ENCODE results near the gene ZBED5. TPM values are rescaled to one million over a fixed set of nuclear protein-coding genes. Genes with fewer than 3 reads are reported as not detected.
"Not testable (repeated sequence)": the region's sequence is repeated elsewhere in the genome, so short reads cannot be mapped to it uniquely, and the experiment has no call there.

The ZBED5 gene
- total RNA-seq, 2 experiments from 2014 or later, result 35.7 to 36.7 TPM

DNA sequence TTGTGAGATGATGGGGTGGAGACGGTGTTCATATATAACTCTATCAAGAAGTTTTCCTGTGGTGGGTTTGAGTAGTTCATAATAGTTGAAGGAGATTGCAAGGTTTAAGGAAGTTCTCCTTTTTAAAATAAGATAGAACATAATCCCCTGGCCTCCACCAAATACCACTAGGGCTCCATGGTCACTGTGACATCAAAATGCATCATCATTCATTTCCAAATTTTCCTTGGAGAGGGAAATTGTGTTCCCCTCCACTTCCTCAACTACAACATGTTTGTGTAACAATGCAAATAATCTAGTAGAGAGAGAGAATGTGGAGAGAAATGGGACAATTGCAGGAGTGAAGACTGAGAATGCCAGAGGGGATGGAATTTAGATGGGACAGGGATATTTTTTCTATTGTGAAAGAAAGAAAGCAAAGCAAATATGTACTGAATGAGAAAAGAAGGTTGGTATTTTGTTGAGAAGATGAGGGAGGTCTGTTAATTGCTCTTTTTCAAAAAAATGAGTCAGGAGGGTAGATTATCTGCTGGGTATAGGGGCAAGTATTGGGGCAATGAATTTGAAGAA, 33.4 kb upstream of the ZBED5 start:
- Mint-ChIP-seq H3K9me3 (peaks cover 4% of the 10 kb centered on the region), H3K4me1 (ENCODE audit: low read depth) (no peaks in the 10 kb centered on the region), H3K27me3 (no peaks in the 10 kb centered on the region), H3K4me3 (no peak overlapping the region), H3K27ac (no peak overlapping the region), H3K36me3 (ENCODE audit: low read depth) (no peaks in the 10 kb centered on the region)
- no peak for DNase-seq
- intact Hi-C loops (cut with micrococcal nuclease), result no loop called here
- POLR2A ChIA-PET, result interaction anchor here (0.6 kb wide), 1 partner anchor 13 kb away, joined by 3 read pairs; no protein-coding TSS in a partner anchor
- CTCF ChIA-PET, result interaction anchor here (6.6 kb wide), 1 partner anchor 12 kb away, joined by 29 read pairs; no protein-coding TSS in a partner anchor
- TF ChIP-seq, protein P1, sequence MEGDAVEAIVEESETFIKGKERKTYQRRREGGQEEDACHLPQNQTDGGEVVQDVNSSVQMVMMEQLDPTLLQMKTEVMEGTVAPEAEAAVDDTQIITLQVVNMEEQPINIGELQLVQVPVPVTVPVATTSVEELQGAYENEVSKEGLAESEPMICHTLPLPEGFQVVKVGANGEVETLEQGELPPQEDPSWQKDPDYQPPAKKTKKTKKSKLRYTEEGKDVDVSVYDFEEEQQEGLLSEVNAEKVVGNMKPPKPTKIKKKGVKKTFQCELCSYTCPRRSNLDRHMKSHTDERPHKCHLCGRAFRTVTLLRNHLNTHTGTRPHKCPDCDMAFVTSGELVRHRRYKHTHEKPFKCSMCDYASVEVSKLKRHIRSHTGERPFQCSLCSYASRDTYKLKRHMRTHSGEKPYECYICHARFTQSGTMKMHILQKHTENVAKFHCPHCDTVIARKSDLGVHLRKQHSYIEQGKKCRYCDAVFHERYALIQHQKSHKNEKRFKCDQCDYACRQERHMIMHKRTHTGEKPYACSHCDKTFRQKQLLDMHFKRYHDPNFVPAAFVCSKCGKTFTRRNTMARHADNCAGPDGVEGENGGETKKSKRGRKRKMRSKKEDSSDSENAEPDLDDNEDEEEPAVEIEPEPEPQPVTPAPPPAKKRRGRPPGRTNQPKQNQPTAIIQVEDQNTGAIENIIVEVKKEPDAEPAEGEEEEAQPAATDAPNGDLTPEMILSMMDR (IDR thresholded peaks at IDR 0.05), result no peak
- no peak for ATAC-seq

DNA sequence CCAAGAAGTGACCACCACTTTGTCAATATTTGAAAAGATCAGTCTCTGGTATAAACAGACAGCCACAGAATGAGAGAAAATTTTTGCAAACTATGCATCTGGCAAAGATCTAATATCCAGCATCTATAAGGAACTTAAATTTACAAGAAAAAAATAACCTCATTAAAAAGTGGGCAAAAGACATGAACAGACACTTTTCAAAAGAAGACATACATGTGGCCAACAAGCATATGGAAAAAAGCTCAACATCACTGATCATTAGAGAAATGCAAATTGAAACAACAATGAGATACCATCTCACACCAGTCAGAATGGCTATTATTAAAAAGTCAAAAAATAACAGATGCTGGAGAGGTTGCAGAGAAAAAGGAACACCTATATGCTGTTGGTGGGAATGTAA, 32.2 kb upstream of the ZBED5 start:
- intact Hi-C loops (cut with micrococcal nuclease); H3K4me3 Mint-ChIP-seq; DNase-seq; H3K27me3 Mint-ChIP-seq; H3K36me3 Mint-ChIP-seq (ENCODE audit: low read depth); H3K9me3 Mint-ChIP-seq; ATAC-seq; H3K4me1 Mint-ChIP-seq (ENCODE audit: low read depth); H3K27ac Mint-ChIP-seq: not testable (repeated sequence)
- CTCF ChIA-PET, result interaction anchor here (6.6 kb wide), 1 partner anchor 11 kb away, joined by 29 read pairs; no protein-coding TSS in a partner anchor
- POLR2A ChIA-PET, result interaction anchor here (0.6 kb wide), 1 partner anchor 16 kb away, joined by 3 read pairs; no protein-coding TSS in a partner anchor

DNA sequence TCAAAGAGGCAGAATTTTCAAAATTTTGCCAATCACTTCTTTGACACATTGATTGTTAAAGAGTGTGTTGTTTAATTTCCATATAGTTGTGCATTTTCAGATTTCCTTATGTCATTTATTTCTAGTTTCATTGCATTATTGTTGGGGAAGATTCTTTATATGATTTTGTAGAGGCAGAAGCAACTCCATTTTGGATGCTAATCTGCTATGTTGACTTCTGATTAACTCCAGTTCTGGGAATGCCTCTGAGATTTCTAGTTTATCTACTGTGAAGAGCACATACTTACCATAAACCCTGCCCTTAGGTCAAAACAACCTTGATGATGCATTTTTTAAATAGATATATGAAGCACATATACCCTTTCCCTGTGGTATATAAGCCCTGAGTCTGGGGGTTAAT, 29.5 kb upstream of the ZBED5 start:
- CTCF ChIA-PET, result interaction anchor here (1.7 kb wide), 1 partner anchor 8 kb away, joined by 6 read pairs; no protein-coding TSS in a partner anchor
- ATAC-seq (no peak), DNase-seq (no peak)
- no peak overlapping the region for H3K4me3 Mint-ChIP-seq
- H3K27me3 Mint-ChIP-seq, result no peaks in the 10 kb centered on the region
- peaks cover 4% of the 10 kb centered on the region for H3K9me3 Mint-ChIP-seq
- no peak overlapping the region for H3K27ac Mint-ChIP-seq
- POLR2A ChIA-PET, result no interaction called here
- H3K4me1 Mint-ChIP-seq (ENCODE audit: low read depth), result no peaks in the 10 kb centered on the region
- TF ChIP-seq, protein P1 (IDR thresholded peaks at IDR 0.05), result no peak
- H3K36me3 Mint-ChIP-seq (ENCODE audit: low read depth), result no peaks in the 10 kb centered on the region
- intact Hi-C loops (cut with micrococcal nuclease), result no loop called here

DNA sequence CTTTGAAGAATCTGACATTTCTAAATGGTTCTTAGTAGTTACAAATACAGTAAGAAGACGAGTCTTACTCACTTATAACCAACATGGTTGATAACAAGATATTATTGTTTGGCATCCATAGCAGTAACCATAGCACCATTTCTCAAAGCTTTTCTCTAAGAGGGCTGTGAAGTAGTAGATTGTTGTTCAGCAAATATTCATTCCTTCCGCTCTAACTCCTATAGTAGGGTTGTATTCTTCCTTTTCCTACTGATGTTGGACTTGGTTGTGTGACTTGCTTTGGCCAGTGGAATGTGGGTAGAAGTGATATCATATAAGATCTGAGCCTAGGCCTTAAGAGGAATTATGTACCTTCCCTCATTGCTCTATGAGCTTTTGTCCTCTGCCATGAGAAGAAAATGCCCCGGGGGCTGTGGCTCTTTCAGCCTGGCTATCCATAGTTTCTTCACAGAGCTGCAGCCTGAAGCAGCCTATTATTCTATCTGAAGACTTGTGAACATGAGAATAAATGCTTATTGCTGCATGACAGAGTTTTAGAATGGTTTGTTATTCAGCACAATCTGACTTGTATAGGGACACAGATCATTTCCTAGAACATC, 28.9 kb upstream of the ZBED5 start:
- Mint-ChIP-seq H3K27ac (no peak overlapping the region), H3K4me1 (ENCODE audit: low read depth) (no peaks in the 10 kb centered on the region), H3K4me3 (no peak overlapping the region), H3K27me3 (no peaks in the 10 kb centered on the region), H3K36me3 (ENCODE audit: low read depth) (no peaks in the 10 kb centered on the region), H3K9me3 (peaks cover 4% of the 10 kb centered on the region)
- ChIA-PET CTCF (no interaction called here), POLR2A (no interaction called here)
- DNase-seq, result no peak
- intact Hi-C loops (cut with micrococcal nuclease), result no loop called here
- no peak for ATAC-seq
- TF ChIP-seq, protein P1 (IDR thresholded peaks at IDR 0.05), result no peak

DNA sequence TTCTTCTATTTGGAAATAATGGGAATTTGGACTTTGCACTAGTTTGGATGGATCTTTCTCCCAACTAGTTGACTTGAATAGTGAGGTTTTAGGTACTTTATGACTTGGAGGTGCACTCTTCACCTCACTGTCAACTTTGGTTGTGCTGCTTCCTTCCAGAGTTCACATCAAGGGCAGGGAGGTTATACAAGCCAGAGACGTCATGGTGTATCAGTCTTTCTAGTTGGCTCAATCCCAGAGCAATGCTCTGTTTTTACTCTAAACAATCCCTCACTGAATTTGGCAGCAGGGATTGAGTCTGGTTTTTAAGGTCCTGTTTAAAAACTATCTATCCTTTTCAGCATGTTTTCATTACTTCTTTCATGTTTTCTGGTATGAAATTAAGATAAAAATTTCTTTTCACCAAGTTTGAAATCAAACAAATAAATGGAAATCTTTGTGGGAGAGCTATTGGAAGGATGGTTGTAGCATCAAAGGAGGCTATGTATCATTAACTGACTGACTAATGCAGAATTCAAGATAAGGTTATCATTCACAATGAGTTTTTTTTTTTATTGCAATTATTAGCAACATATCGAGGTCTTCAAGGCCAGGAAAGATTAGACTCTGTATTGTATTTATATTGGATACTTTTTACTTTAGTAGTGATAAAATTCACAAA, 28.0 kb upstream of the ZBED5 start:
- CTCF ChIA-PET, result no interaction called here

DNA sequence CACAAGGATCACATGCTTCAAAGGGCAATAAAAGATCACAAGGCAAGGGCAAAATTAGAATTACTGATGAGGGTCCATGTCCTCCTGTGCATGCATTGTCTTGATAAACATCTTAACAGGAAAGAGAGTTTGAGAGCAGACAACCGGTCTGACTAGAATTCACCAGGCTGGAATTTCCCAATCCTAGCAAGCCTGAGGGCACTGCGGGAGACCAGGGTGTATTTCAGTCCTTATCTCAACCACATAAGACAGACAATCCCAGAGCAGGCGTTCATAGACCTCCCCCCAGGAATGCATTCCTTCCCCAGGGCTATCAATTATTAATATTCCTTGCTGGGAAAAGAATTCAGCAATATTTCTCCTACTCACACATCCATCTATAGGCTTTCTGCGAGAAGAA, 26.4 kb upstream of the ZBED5 start:
- ChIA-PET CTCF (interaction anchor here (1.2 kb wide), 1 partner anchor 16 kb away, joined by 3 read pairs; no protein-coding TSS in a partner anchor), POLR2A (interaction anchor here (0.7 kb wide), 1 partner anchor 26 kb away, joined by 3 read pairs; no protein-coding TSS in a partner anchor)
- DNase-seq; H3K4me1 Mint-ChIP-seq (ENCODE audit: low read depth); ATAC-seq; H3K27me3 Mint-ChIP-seq; H3K4me3 Mint-ChIP-seq; H3K36me3 Mint-ChIP-seq (ENCODE audit: low read depth); intact Hi-C loops (cut with micrococcal nuclease); H3K27ac Mint-ChIP-seq; H3K9me3 Mint-ChIP-seq: not testable (repeated sequence)

More for the DNA sequence above, 28.0 kb upstream of the ZBED5 start:
- no peak for ATAC-seq
- H3K27ac Mint-ChIP-seq, result no peak overlapping the region
- POLR2A ChIA-PET, result interaction anchor here (0.7 kb wide), 1 partner anchor 11 kb away, joined by 3 read pairs; no protein-coding TSS in a partner anchor
- H3K9me3 Mint-ChIP-seq, result peaks cover 4% of the 10 kb centered on the region
- TF ChIP-seq, protein P1 (IDR thresholded peaks at IDR 0.05), result no peak
- no peaks in the 10 kb centered on the region for H3K36me3 Mint-ChIP-seq (ENCODE audit: low read depth)
- H3K4me1 Mint-ChIP-seq (ENCODE audit: low read depth), result no peaks in the 10 kb centered on the region
- no peak overlapping the region for H3K4me3 Mint-ChIP-seq
- H3K27me3 Mint-ChIP-seq, result no peaks in the 10 kb centered on the region
- intact Hi-C loops (cut with micrococcal nuclease), result no loop called here
- DNase-seq, result no peak
